H1 (cell line): Measurements from ENCODE around the gene ARTN. TPM values are rescaled to one million over a fixed set of nuclear protein-coding genes. Genes with fewer than 3 reads are reported as not detected.

Source experiments
- CTCF ChIA-PET: fragments of 300-600 bp; sonication (Branson Sonifier 250); formaldehyde crosslinking; loops from one replicate; lab custom pipeline; 2021; ENCODE audit not compliant: partially characterized antibody; lab: Charles Lee
- POLR2A ChIA-PET: fragments of 300-600 bp; sonication (Branson Sonifier 250); formaldehyde crosslinking; loops from one replicate; lab custom pipeline; 2021; ENCODE audit warnings: inconsistent platforms; ENCODE audit not compliant: partially characterized antibody; lab: Charles Lee
- DNase-seq, 2 experiments: peaks; one replicate each; pipeline versions ENCODE4 v3.0.0 to v3.0.0-alpha.2; 2010 to 2022; ENCODE audit warnings: low spot score in 2 of 2, low read depth in 1 of 2, mixed read lengths in 1 of 2
- FAIRE-seq: peaks from 2 replicates; lab custom pipeline; 2011; peaks lifted over from hg19 to GRCh38; lab: Jason Lieb, UNC
- H2AFZ ChIP-seq: 2 replicates; pipeline ENCODE4 v1.8.1; 2012; ENCODE audit warnings: low read length, inconsistent platforms
- H2AK5ac ChIP-seq: 2 replicates; pipeline ENCODE4 v1.6.1; 2013; ENCODE audit warnings: low read depth, low read length
- H2BK120ac ChIP-seq: replicated peaks from 2 replicates; pipeline ENCODE3; 2013; ENCODE audit warnings: low read depth, low read length, inconsistent platforms
- H2BK12ac ChIP-seq: 2 replicates; pipeline ENCODE4 v1.6.1; 2013; ENCODE audit warnings: low read depth, low read length
- H2BK15ac ChIP-seq: 2 replicates; pipeline ENCODE4 v1.6.1; 2013; ENCODE audit warnings: low read length
- H2BK20ac ChIP-seq: 2 replicates; pipeline ENCODE4 v1.6.1; 2013; ENCODE audit warnings: low read length
- H2BK5ac ChIP-seq: 2 replicates; pipeline ENCODE4 v1.6.1; 2013; ENCODE audit warnings: low read depth, low read length
- H3K14ac ChIP-seq: 2 replicates; pipeline ENCODE4 v1.6.1; 2013; ENCODE audit warnings: inconsistent platforms; ENCODE audit not compliant: insufficient read length
- H3K18ac ChIP-seq: 2 replicates; pipeline ENCODE4 v1.6.1; 2013; ENCODE audit warnings: low read length; ENCODE audit errors: extremely low read depth
- H3K23ac ChIP-seq: 2 replicates; pipeline ENCODE4 v1.6.1; 2013; ENCODE audit warnings: inconsistent platforms; ENCODE audit not compliant: insufficient read length
- H3K23me2 ChIP-seq: 2 replicates; pipeline ENCODE4 v1.6.1; 2013; ENCODE audit warnings: low read depth, low read length
- H3K27ac ChIP-seq: 2 replicates; pipeline ENCODE4 v1.6.1; 2011; ENCODE audit warnings: low read depth, low read length, inconsistent platforms
- H3K27me3 ChIP-seq, 4 experiments: replicated peaks in 1 of 4; 1 replicate in 1 of 4; 2 replicates in 3 of 4; pipeline versions ENCODE4 v1.6.1 to v1.8.1; 2011 to 2013; ENCODE audit warnings: low read length in 3 of 4, mild to moderate bottlenecking in 3 of 4, inconsistent platforms in 2 of 4, mixed read lengths in 2 of 4, moderate library complexity in 1 of 4; ENCODE audit not compliant: control insufficient read depth in 3 of 4, insufficient read depth in 3 of 4; ENCODE audit errors: extremely low read depth in 1 of 4
- H3K36me3 ChIP-seq, 4 experiments: 2 replicates each; pipeline versions ENCODE4 v1.6.1 to v1.8.1; 2011 to 2013; ENCODE audit warnings: mild to moderate bottlenecking in 4 of 4, low read length in 3 of 4, moderate library complexity in 2 of 4, control low read depth in 1 of 4, inconsistent platforms in 1 of 4; ENCODE audit not compliant: insufficient read depth in 4 of 4, control insufficient read depth in 2 of 4
- H3K4ac ChIP-seq: replicated peaks from 2 replicates; pipeline ENCODE3; 2013; ENCODE audit warnings: low read length, low read depth, mixed read lengths, inconsistent platforms; ENCODE audit not compliant: insufficient read length
- H3K4me1 ChIP-seq, 4 experiments: replicated peaks in 1 of 4; 1 replicate in 1 of 4; 2 replicates in 3 of 4; pipeline versions ENCODE4 v1.6.1 to v1.8.1; 2011 to 2013; ENCODE audit warnings: low read length in 3 of 4, inconsistent platforms in 2 of 4, mixed read lengths in 1 of 4; ENCODE audit not compliant: insufficient read depth in 4 of 4, control insufficient read depth in 3 of 4
- H3K4me2 ChIP-seq, 2 experiments: 2 replicates each; pipeline versions ENCODE4 v1.6.1 to v1.8.1; 2011 to 2013; ENCODE audit warnings: low read depth in 2 of 2, low read length in 2 of 2, control low read depth in 1 of 2, inconsistent platforms in 1 of 2, mild to moderate bottlenecking in 1 of 2; ENCODE audit not compliant: insufficient read depth in 1 of 2
- H3K4me3 ChIP-seq, 4 experiments: fragments of 200-600, 300-600 bp in 1 of 4; sonication (generic), shearing (Covaris generic), sonication (Bioruptor Twin) in 1 of 4; 2 replicates each; pipeline versions ENCODE4 v1.5.1 to v1.8.1; 2011 to 2016; ENCODE audit warnings: low read length in 4 of 4, low read depth in 3 of 4, control low read depth in 2 of 4, inconsistent platforms in 2 of 4, mild to moderate bottlenecking in 2 of 4, mixed read lengths in 1 of 4, moderate library complexity in 1 of 4; ENCODE audit not compliant: insufficient read depth in 2 of 4; ENCODE audit errors: extremely low read depth in 1 of 4
- H3K56ac ChIP-seq: replicated peaks from 2 replicates; pipeline ENCODE3; 2013; ENCODE audit warnings: low read depth, mild to moderate bottlenecking, mixed read lengths, low read length, inconsistent platforms; ENCODE audit not compliant: insufficient read length
- H3K79me1 ChIP-seq: 2 replicates; pipeline ENCODE4 v1.6.1; 2013; ENCODE audit warnings: low read depth, low read length, control low read depth
- H3K79me2 ChIP-seq, 2 experiments: 2 replicates each; pipeline versions ENCODE4 v1.6.1 to v1.8.1; 2012 to 2013; ENCODE audit warnings: low read length in 2 of 2, mild to moderate bottlenecking in 2 of 2, inconsistent platforms in 1 of 2; ENCODE audit not compliant: insufficient read depth in 2 of 2, control insufficient read depth in 1 of 2
- H3K9ac ChIP-seq, 4 experiments: replicated peaks in 1 of 4; 1 replicate in 1 of 4; 2 replicates in 3 of 4; pipeline versions ENCODE4 v1.6.1 to v1.8.1; 2011 to 2013; ENCODE audit warnings: low read depth in 3 of 4, low read length in 3 of 4, control low read depth in 2 of 4, mild to moderate bottlenecking in 2 of 4, moderate library complexity in 2 of 4, inconsistent platforms in 1 of 4; ENCODE audit errors: extremely low read depth in 1 of 4
- H3K9me3 ChIP-seq, 2 experiments: 2 replicates each; pipeline versions ENCODE4 v1.6.1 to v1.8.1; 2012 to 2013; ENCODE audit warnings: mild to moderate bottlenecking in 2 of 2, moderate library complexity in 2 of 2, control low read depth in 1 of 2, inconsistent platforms in 1 of 2, low read depth in 1 of 2, low read length in 1 of 2, mixed read lengths in 1 of 2; ENCODE audit not compliant: insufficient read depth in 2 of 2
- H4K20me1 ChIP-seq, 2 experiments: replicated peaks in 1 of 2; 2 replicates each; pipeline versions ENCODE3 to v1.8.1; 2011 to 2013; ENCODE audit warnings: inconsistent platforms in 2 of 2, low read length in 2 of 2, mild to moderate bottlenecking in 1 of 2; ENCODE audit not compliant: insufficient read depth in 2 of 2, control insufficient read depth in 1 of 2
- H4K5ac ChIP-seq: 2 replicates; pipeline ENCODE4 v1.6.1; 2013; ENCODE audit warnings: low read length, low read depth, mixed read lengths, inconsistent platforms; ENCODE audit not compliant: insufficient read length
- H4K8ac ChIP-seq: 2 replicates; pipeline ENCODE4 v1.8.0; 2013; ENCODE audit warnings: mild to moderate bottlenecking, moderate library complexity, low read length, inconsistent platforms; ENCODE audit not compliant: insufficient read depth; ENCODE audit errors: extremely low read depth
- H4K91ac ChIP-seq: replicated peaks from 2 replicates; pipeline ENCODE3; 2013; ENCODE audit warnings: low read length, mixed read lengths, inconsistent platforms; ENCODE audit not compliant: insufficient read length
- EZH2 ChIP-seq: fragments of 200-600 bp; sonication (generic); IDR thresholded peaks from 2 replicates; pipeline ENCODE4 v1.7.1; 2012; ENCODE audit warnings: low read depth, mild to moderate bottlenecking, moderate library complexity, low read length, inconsistent platforms; ENCODE audit not compliant: severe bottlenecking
- KDM1A ChIP-seq: fragments of 200-600, 300-600 bp; sonication (generic); IDR thresholded peaks from 2 replicates; pipeline ENCODE4 v1.7.1; 2016; ENCODE audit warnings: mild to moderate bottlenecking, low read length, borderline replicate concordance
- NANOG ChIP-seq: IDR thresholded peaks from 2 replicates; pipeline ENCODE4 v1.6.1; 2011; ENCODE audit warnings: low read length, low read depth, mild to moderate bottlenecking, inconsistent platforms; ENCODE audit not compliant: insufficient read depth, poor library complexity, severe bottlenecking
- RFX5 ChIP-seq: IDR thresholded peaks from 2 replicates; pipeline ENCODE4 v1.6.1; 2011; ENCODE audit warnings: low read depth, low read length, improper control_type of control experiment, borderline replicate concordance
- RXRA ChIP-seq: IDR thresholded peaks from 2 replicates; pipeline ENCODE4 v1.6.1; 2011; ENCODE audit warnings: low read depth, mild to moderate bottlenecking, low read length, moderate library complexity; ENCODE audit not compliant: insufficient read depth
- SP2 ChIP-seq: IDR thresholded peaks from 2 replicates; pipeline ENCODE4 v1.6.1; 2012; ENCODE audit warnings: mild to moderate bottlenecking, low read length, inconsistent platforms
- SRF ChIP-seq: IDR thresholded peaks from 2 replicates; pipeline ENCODE4 v1.6.1; 2011; ENCODE audit warnings: mild to moderate bottlenecking, low read depth, low read length, moderate library complexity
- TBP ChIP-seq: IDR thresholded peaks from 2 replicates; pipeline ENCODE4 v1.6.1; 2011; ENCODE audit warnings: low read depth, low read length, improper control_type of control experiment
- TCF12 ChIP-seq: IDR thresholded peaks from 2 replicates; pipeline ENCODE4 v1.6.1; 2011; ENCODE audit warnings: low read depth, mild to moderate bottlenecking, low read length
- WGBS, 2 experiments: shearing (Covaris generic) in 1 of 2; methylation state at CpG; one replicate each; pipeline versions ENCODE4 v1.1.6 to v1.1.7; 2013 to 2015; ENCODE audit warnings: low lambda C conversion rate in 2 of 2, mixed read lengths in 2 of 2, inconsistent platforms in 1 of 2, low coverage in 1 of 2, missing lambda C conversion rate in 1 of 2; ENCODE audit not compliant: insufficient replicate concordance in 2 of 2, insufficient coverage in 1 of 2, insufficient read length in 1 of 2; ENCODE audit errors: extremely low coverage in 1 of 2, missing lambda C conversion rate in 1 of 2; 5-methylcytosine and 5-hydroxymethylcytosine counted together
- polyA plus RNA-seq, 7 experiments: library from polyadenylated mRNA; depleted of rRNA in 3 of 7; stranded (reverse) in 5 of 7; unstranded in 2 of 7; fragments of >200 nt in 5 of 7; fragments of 200-250 nt in 2 of 7; gene quantifications; 1 replicate in 5 of 7; 2 replicates in 1 of 7; 4 replicates in 1 of 7; pipeline versions ENCODE4 v1.2.1 to v1.2.3, GENCODE V29; 2011 to 2013; ENCODE audit warnings: missing spikeins in 2 of 7, mixed read lengths in 2 of 7
- total RNA-seq: library from RNA; stranded (reverse); fragmentation: NEBNext Ultra II Directional; extraction: Animal tissue kit (Norgen Biotek cat#: 25700); gene quantifications from 2 replicates; pipeline ENCODE4 v1.2.1, GENCODE V29; 2021

The ARTN gene
- total and polyA plus RNA-seq, 2 of the 8 experiments (the other 6 are each of a cell fraction or from before 2014, with no cell fraction given) = 13.5 to 22.7 TPM

DNA sequence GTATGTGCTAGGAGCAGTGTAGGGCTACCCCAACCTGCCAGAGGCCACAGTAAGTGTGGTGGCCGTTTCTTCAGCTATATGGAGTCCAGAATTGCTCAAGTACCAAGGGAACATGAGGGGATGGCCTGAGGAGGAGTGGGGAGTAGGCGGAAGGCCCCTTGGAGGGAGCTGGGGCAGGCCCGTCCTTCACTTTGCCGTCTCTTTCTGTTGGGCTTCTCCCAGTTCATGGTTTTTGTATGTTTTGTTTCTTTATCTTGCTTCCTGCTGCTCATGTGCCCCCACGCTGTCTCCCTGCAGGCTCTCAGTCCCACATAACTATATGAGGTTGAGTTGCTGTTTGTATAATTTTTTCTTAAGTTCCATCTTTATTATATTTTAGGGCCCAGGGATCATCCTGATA lies 30.3 kb downstream of the ARTN start:
- Histone ChIP-seq H3K9ac (no peak overlapping the region), H2AFZ (no peak overlapping the region), H3K27ac (no peak overlapping the region), H4K20me1 (peaks cover 0 to 3% of the 10 kb centered on the region in 2 experiments), H2AK5ac (no peak overlapping the region), H4K91ac (no peak overlapping the region), H2BK15ac (no peak overlapping the region), H3K79me1 (no peaks in the 10 kb centered on the region), H4K5ac (no peak overlapping the region), H2BK12ac (no peak overlapping the region), H3K56ac (no peak overlapping the region), H3K14ac (no peak overlapping the region), H2BK20ac (no peak overlapping the region), H3K18ac (no peak overlapping the region), H3K4me2 (no peak overlapping the region), H3K36me3 (peaks cover 0 to 4% (median under 1%) of the 10 kb centered on the region in 4 experiments; a peak in 1 of 8 replicates), H3K9me3 (no peaks in the 10 kb centered on the region), H2BK120ac (no peak overlapping the region), H4K8ac (no peak overlapping the region; the same call in 1 of the 2 replicates), H3K27me3 (no peaks in the 10 kb centered on the region), H3K4me3 (no peak overlapping the region), H3K79me2 (no peaks in the 10 kb centered on the region), H3K4me1 (no peaks in the 10 kb centered on the region), H3K23ac (no peak overlapping the region), H3K4ac (no peak overlapping the region), H3K23me2 (peaks cover 6% of the 10 kb centered on the region; the same call in 1 of the 2 replicates), H2BK5ac (no peak overlapping the region)
- TF ChIP-seq TCF12 (no peak), KDM1A (no peak), RXRA (no peak), RFX5 (no peak), EZH2 (no peak), SP2 (no peak), NANOG (no peak), TBP (no peak), SRF (no peak)
- CTCF ChIA-PET = interaction anchor here (0.7 to 1.4 kb wide), 5 partner anchors 8 to 201 kb away, joined by 3 to 4 read pairs (median 4); no protein-coding TSS in a partner anchor
- POLR2A ChIA-PET = interaction anchor here (0.7 to 1.1 kb wide), 3 partner anchors 10 to 21 kb away, joined by 3 to 4 read pairs (median 3); no protein-coding TSS in a partner anchor
- FAIRE-seq (no peak), DNase-seq (no peak)
- WGBS, 2 experiments = 88% methylated on average over 5 of the region's 5 CpGs; no CpG with 5 or more reads in 1 of the 2 experiments
